GM12878 (cell line): ENCODE results near the gene NDE1. TPM values are rescaled to one million over a fixed set of nuclear protein-coding genes. Genes with fewer than 3 reads are reported as not detected.

Experiments used
- CBX3 ChIP-seq: fragments of 200-600 bp; sonication (generic); IDR thresholded peaks from 2 replicates; pipeline ENCODE4 v1.6.1; 2016; ENCODE audit warnings: low read depth, borderline replicate concordance
- CUX1 ChIP-seq: IDR thresholded peaks from 2 replicates; pipeline ENCODE4 v1.6.1; 2012; ENCODE audit warnings: improper control_type of control experiment, low read depth, low read length; ENCODE audit not compliant: insufficient replicate concordance
- FOXK2 ChIP-seq: fragments of 450-650 bp; IDR thresholded peaks from 2 replicates; pipeline ENCODE4 v1.6.1; 2017; ENCODE audit warnings: mild to moderate bottlenecking, moderate library complexity
- GATAD2B ChIP-seq: fragments of 450-650 bp; conservative IDR thresholded peaks from 2 replicates; pipeline ENCODE4 v1.6.1; 2017; ENCODE audit warnings: low read depth, mild to moderate bottlenecking, moderate library complexity
- MYB ChIP-seq: fragments of 150-350 bp; IDR thresholded peaks from 2 replicates; pipeline ENCODE4 v1.6.1; 2014; ENCODE audit warnings: mild to moderate bottlenecking, low read depth, low read length, borderline replicate concordance
- PAX5 ChIP-seq: IDR thresholded peaks from 2 replicates; pipeline ENCODE4 v1.6.1; 2011; ENCODE audit warnings: low read depth, low read length, borderline replicate concordance
- SMAD5 ChIP-seq: IDR thresholded peaks from 2 replicates; pipeline ENCODE4 v1.6.1; 2016; ENCODE audit warnings: antibody characterized with exemption, low read depth
- SREBF2 ChIP-seq: IDR thresholded peaks from 2 replicates; pipeline ENCODE4 v1.6.1; 2012; ENCODE audit warnings: mild to moderate bottlenecking, low read length
- SUPT20H ChIP-seq: IDR thresholded peaks from 2 replicates; pipeline ENCODE4 v1.6.1; 2011; ENCODE audit warnings: low read depth, mild to moderate bottlenecking, low read length, moderate library complexity, borderline replicate concordance; ENCODE audit not compliant: control insufficient read depth
- SUZ12 ChIP-seq: fragments of 200-600 bp; sonication (generic); IDR thresholded peaks from one replicate; pipeline ENCODE4 v1.6.1; 2018; ENCODE audit warnings: antibody characterized with exemption, mild to moderate bottlenecking; ENCODE audit not compliant: unreplicated experiment
- WRNIP1 ChIP-seq: IDR thresholded peaks from 2 replicates; pipeline ENCODE4 v1.6.1; 2011; ENCODE audit warnings: low read depth, low read length, improper control_type of control experiment, borderline replicate concordance
- ZZZ3 ChIP-seq: IDR thresholded peaks from 2 replicates; pipeline ENCODE4 v1.6.1; 2011; ENCODE audit warnings: low read depth; ENCODE audit not compliant: control insufficient read depth, insufficient read length
- polyA plus RNA-seq, 11 experiments: library from polyadenylated mRNA; depleted of rRNA in 4 of 11; unstranded in 6 of 11; stranded (reverse) in 5 of 11; fragments of >200 nt; fragmentation: Nextera tagmentation in 4 of 11; fragmentation: Illumina TruSeq in 1 of 11; extraction: Ambion mirVana in 4 of 11; extraction: Trizol in 1 of 11; gene quantifications; 1 replicate in 1 of 11; 2 replicates in 10 of 11; pipeline versions ENCODE4 v1.2.1 to v1.2.3, GENCODE V29; 2011 to 2016; ENCODE audit warnings: inconsistent platforms in 2 of 11, missing spikeins in 2 of 11, low read depth in 1 of 11
- total RNA-seq, 4 experiments: library from RNA; depleted of rRNA in 3 of 4; stranded (reverse); fragments of >200 nt in 3 of 4; fragmentation: Illumina TruSeq in 1 of 4; extraction: Trizol in 1 of 4; gene quantifications; 2 replicates each; pipeline versions ENCODE4 v1.2.1 to v1.2.3, GENCODE V29; 2013 to 2021
- TF ChIP-seq, protein P1 (sequence below): IDR thresholded peaks from 2 replicates; pipeline ENCODE4 v1.6.1; 2012; ENCODE audit warnings: low read depth, low read length, improper control_type of control experiment
- TF ChIP-seq, protein P2 (sequence below): fragments of 450-650 bp; IDR thresholded peaks from 2 replicates; pipeline ENCODE4 v1.6.1; 2017; ENCODE audit warnings: mild to moderate bottlenecking, low read depth, inconsistent platforms; ENCODE audit not compliant: poor library complexity, severe bottlenecking
- TF ChIP-seq, protein P3 (sequence below): fragments of 450-650 bp; IDR thresholded peaks from 2 replicates; pipeline ENCODE4 v1.6.1; 2014; ENCODE audit warnings: mild to moderate bottlenecking
- TF ChIP-seq, protein P4 (sequence below): IDR thresholded peaks from 2 replicates; pipeline ENCODE4 v1.6.1; 2012; ENCODE audit warnings: mild to moderate bottlenecking, low read depth, low read length

Gene NDE1
- total and polyA plus RNA-seq, 10 of the 15 experiments (the other 5 are each of a cell fraction or from before 2014, with no cell fraction given) = 5.7 to 148 (median 87.8) TPM

DNA sequence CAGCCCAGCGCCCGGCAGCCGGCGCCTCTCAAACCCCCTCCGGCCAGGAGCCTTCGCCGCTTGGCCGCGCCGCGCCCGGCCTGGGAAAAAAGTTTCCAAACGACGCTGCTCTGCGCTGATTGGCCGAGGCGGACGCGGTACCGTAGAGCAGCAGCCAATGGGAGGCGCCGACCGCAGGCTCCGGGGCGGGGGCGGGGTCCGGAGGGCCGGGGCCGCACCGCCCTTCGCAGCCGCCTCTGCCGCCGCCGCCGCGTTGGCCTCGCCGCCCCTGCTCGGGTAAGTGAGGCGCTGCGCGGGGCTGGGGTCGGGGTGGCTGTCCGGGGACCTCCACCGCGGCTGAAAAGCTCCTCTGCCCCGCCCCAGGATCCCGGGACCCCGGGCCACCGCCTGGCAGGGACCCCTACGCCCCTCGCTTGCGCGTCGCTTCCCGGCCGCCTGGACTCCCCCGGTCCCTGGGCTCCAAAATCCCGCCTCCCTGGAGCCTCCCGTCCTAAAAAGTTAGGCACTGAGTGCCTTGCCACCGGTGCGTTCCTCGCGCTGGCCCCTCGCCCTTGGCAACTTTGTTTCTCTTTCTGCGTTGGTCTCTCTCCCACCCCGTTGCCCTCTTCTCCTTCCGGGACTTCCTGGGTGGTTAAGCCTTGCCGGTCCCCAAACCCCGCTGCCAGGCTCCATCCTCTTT, at the start of gene NDE1 (continued):
- TF ChIP-seq, protein P1, sequence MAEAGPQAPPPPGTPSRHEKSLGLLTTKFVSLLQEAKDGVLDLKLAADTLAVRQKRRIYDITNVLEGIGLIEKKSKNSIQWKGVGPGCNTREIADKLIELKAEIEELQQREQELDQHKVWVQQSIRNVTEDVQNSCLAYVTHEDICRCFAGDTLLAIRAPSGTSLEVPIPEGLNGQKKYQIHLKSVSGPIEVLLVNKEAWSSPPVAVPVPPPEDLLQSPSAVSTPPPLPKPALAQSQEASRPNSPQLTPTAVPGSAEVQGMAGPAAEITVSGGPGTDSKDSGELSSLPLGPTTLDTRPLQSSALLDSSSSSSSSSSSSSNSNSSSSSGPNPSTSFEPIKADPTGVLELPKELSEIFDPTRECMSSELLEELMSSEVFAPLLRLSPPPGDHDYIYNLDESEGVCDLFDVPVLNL = peak; percentile 70
- peak; percentile 77; the same call in 1 of the 2 replicates for TF ChIP-seq GATAD2B
- TF ChIP-seq PAX5 = no peak
- TF ChIP-seq, protein P2, sequence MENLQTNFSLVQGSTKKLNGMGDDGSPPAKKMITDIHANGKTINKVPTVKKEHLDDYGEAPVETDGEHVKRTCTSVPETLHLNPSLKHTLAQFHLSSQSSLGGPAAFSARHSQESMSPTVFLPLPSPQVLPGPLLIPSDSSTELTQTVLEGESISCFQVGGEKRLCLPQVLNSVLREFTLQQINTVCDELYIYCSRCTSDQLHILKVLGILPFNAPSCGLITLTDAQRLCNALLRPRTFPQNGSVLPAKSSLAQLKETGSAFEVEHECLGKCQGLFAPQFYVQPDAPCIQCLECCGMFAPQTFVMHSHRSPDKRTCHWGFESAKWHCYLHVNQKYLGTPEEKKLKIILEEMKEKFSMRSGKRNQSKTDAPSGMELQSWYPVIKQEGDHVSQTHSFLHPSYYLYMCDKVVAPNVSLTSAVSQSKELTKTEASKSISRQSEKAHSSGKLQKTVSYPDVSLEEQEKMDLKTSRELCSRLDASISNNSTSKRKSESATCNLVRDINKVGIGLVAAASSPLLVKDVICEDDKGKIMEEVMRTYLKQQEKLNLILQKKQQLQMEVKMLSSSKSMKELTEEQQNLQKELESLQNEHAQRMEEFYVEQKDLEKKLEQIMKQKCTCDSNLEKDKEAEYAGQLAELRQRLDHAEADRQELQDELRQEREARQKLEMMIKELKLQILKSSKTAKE = no peak
- TF ChIP-seq ZZZ3 = no peak
- TF ChIP-seq CUX1 = no peak
- TF ChIP-seq, protein P3, sequence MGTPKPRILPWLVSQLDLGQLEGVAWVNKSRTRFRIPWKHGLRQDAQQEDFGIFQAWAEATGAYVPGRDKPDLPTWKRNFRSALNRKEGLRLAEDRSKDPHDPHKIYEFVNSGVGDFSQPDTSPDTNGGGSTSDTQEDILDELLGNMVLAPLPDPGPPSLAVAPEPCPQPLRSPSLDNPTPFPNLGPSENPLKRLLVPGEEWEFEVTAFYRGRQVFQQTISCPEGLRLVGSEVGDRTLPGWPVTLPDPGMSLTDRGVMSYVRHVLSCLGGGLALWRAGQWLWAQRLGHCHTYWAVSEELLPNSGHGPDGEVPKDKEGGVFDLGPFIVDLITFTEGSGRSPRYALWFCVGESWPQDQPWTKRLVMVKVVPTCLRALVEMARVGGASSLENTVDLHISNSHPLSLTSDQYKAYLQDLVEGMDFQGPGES = peak; percentile 71; the same call in 1 of the 2 replicates
- TF ChIP-seq SUZ12 = no peak
- TF ChIP-seq WRNIP1 = no peak
- TF ChIP-seq SMAD5 = no peak
- TF ChIP-seq, protein P4, sequence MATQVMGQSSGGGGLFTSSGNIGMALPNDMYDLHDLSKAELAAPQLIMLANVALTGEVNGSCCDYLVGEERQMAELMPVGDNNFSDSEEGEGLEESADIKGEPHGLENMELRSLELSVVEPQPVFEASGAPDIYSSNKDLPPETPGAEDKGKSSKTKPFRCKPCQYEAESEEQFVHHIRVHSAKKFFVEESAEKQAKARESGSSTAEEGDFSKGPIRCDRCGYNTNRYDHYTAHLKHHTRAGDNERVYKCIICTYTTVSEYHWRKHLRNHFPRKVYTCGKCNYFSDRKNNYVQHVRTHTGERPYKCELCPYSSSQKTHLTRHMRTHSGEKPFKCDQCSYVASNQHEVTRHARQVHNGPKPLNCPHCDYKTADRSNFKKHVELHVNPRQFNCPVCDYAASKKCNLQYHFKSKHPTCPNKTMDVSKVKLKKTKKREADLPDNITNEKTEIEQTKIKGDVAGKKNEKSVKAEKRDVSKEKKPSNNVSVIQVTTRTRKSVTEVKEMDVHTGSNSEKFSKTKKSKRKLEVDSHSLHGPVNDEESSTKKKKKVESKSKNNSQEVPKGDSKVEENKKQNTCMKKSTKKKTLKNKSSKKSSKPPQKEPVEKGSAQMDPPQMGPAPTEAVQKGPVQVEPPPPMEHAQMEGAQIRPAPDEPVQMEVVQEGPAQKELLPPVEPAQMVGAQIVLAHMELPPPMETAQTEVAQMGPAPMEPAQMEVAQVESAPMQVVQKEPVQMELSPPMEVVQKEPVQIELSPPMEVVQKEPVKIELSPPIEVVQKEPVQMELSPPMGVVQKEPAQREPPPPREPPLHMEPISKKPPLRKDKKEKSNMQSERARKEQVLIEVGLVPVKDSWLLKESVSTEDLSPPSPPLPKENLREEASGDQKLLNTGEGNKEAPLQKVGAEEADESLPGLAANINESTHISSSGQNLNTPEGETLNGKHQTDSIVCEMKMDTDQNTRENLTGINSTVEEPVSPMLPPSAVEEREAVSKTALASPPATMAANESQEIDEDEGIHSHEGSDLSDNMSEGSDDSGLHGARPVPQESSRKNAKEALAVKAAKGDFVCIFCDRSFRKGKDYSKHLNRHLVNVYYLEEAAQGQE = no peak
- no peak for TF ChIP-seq MYB
- no peak for TF ChIP-seq FOXK2
- TF ChIP-seq CBX3 = no peak
- TF ChIP-seq SREBF2 = no peak
- no peak for TF ChIP-seq SUPT20H
